BLaER1 (cell line): ENCODE data around the gene KCNK3.
A peak's percentile ranks its signal among the peaks of the same experiment; 100 is the strongest.

Source experiments
- H3K27ac ChIP-seq: shearing (Covaris generic); formaldehyde crosslinking; 2 replicates; pipeline ENCODE4 v1.8.1; 2022
- H3K27me3 ChIP-seq: shearing (Covaris generic); formaldehyde crosslinking; 2 replicates; pipeline ENCODE4 v1.8.1; 2022
- H3K36me3 ChIP-seq: shearing (Covaris generic); formaldehyde crosslinking; 2 replicates; pipeline ENCODE4 v1.8.1; 2022
- H3K4me1 ChIP-seq: shearing (Covaris generic); formaldehyde crosslinking; 2 replicates; pipeline ENCODE4 v1.8.1; 2022
- H3K4me2 ChIP-seq: shearing (Covaris generic); formaldehyde crosslinking; 2 replicates; pipeline ENCODE4 v1.8.1; 2022
- H3K4me3 ChIP-seq: shearing (Covaris generic); formaldehyde crosslinking; 2 replicates; pipeline ENCODE4 v1.8.1; 2022
- H3K9ac ChIP-seq: shearing (Covaris generic); formaldehyde crosslinking; 2 replicates; pipeline ENCODE4 v1.8.1; 2022
- H3K9me3 ChIP-seq: shearing (Covaris generic); formaldehyde crosslinking; 2 replicates; pipeline ENCODE4 v1.8.1; 2022
- H4K20me1 ChIP-seq: shearing (Covaris generic); formaldehyde crosslinking; 2 replicates; pipeline ENCODE4 v1.8.1; 2022
- Cebpa-rat ChIP-seq: shearing (Covaris generic); IDR thresholded peaks from 2 replicates; pipeline ENCODE4 v1.8.1; 2022

The KCNK3 gene

DNA sequence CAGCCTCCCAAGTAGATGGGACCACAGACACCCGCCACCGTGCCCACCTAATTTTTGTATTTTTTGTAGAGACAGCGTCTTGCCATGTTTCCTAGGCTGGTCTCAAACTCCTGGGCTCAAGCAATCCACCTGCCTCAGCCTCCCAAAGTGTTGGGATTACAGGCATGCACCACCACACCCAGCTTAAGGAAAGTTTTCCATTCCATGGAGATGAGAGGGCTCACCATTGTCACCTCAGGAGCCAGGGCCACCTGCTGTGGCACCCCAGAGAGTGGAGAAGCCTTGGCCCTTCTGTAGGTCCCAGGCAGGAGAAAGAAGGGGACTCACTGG, 76.2 kb downstream of the KCNK3 start:
- Histone ChIP-seq H3K9me3 (no peaks in the 10 kb centered on the region), H3K4me1 (peaks cover 73% of the 10 kb centered on the region), H4K20me1 (peaks cover 92% of the 10 kb centered on the region), H3K27ac (0 out of 2 replicates have a peak overlapping the region, but pooled peaks have one; percentile 38), H3K36me3 (peaks cover 27% of the 10 kb centered on the region), H3K9ac (no peak overlapping the region), H3K4me2 (no peak overlapping the region), H3K27me3 (no peaks in the 10 kb centered on the region), H3K4me3 (no peak overlapping the region)
- TF ChIP-seq Cebpa-rat = no peak

DNA sequence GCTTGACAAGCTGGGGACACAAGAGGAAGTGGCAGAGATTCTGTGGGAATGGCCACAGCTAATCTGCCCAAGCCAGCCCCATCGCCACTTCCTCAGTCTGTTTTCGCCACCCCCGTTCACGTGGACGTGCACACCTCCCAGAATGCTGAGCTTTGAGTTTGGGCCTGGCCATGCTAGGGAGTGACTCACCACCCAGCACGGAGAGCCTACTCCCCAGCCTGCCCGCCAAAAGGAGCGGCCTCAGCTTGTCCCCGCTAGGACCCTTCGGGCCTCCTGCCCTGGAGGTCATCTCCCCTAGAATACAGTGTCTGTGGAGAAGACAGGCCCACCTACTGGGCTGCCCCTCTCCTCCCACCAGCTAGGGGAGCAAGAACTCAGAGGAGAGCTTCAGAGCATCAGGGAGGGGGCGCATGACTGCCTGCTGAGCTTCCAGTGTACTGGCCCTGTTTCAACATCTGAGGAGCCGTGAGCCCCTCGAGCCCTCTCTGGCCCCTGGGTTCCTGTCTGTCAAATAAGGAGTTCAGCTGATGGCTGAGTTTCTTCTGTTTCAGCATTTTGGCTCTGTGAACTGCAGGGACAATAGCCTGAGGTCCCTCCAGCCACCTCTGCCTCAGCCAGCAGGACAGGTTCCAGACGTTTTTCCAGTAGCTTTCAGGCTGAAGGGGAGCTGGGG, 76.7 kb downstream of the KCNK3 start:
- Histone ChIP-seq H3K36me3 (peaks cover 32% of the 10 kb centered on the region), H3K4me3 (no peak overlapping the region), H3K4me1 (peaks cover 71% of the 10 kb centered on the region), H3K9ac (no peak overlapping the region; the same call in 1 of the 2 replicates), H3K27me3 (no peaks in the 10 kb centered on the region), H3K9me3 (no peaks in the 10 kb centered on the region), H3K27ac (0 out of 2 replicates have a peak overlapping the region, but pooled peaks have one; percentile 38), H3K4me2 (no peak overlapping the region), H4K20me1 (peaks cover 97% of the 10 kb centered on the region)
- TF ChIP-seq Cebpa-rat = no peak

DNA sequence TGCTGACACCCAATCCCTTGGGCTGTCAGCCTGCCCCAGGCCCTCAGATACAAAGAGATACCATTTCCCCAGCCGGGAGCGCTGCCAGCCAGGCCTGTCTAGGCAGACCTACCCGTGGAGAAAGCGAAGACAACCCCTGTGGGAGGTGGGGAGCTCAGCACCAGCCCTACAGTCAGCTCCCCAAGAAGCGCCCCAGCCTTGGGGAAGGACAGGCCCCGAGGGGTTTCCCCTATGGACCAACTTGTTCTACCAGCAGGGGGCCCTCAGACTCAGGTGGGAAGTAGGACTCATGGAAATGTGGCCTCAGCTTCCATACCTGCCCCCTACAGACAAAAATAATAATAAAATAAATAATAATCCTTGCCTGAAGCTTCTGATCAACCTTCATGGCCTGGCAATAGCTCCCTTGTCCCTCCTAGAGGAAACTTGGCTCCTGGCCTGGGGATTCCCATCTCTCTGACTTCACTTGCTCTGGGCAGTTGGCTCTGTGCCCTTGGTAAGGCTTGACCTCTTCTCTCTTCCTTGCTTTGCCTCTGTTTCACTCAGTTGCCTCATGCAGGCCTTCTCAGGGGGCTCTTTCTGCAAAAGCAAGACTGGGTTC, 78.6 kb downstream of the KCNK3 start:
- peaks cover 56% of the 10 kb centered on the region for H3K4me1 ChIP-seq
- peak overlapping the region; percentile 58; the same call in 1 of the 2 replicates for H3K27ac ChIP-seq
- TF ChIP-seq Cebpa-rat = no peak
- H3K9me3 ChIP-seq = no peaks in the 10 kb centered on the region
- H3K27me3 ChIP-seq = no peaks in the 10 kb centered on the region
- peaks cover 51% of the 10 kb centered on the region for H3K36me3 ChIP-seq
- H4K20me1 ChIP-seq = peaks cover 97% of the 10 kb centered on the region
- H3K9ac ChIP-seq = 0 out of 2 replicates have a peak overlapping the region, but pooled peaks have one; percentile 23
- H3K4me3 ChIP-seq = no peak overlapping the region
- peak overlapping the region; percentile 83 for H3K4me2 ChIP-seq

DNA sequence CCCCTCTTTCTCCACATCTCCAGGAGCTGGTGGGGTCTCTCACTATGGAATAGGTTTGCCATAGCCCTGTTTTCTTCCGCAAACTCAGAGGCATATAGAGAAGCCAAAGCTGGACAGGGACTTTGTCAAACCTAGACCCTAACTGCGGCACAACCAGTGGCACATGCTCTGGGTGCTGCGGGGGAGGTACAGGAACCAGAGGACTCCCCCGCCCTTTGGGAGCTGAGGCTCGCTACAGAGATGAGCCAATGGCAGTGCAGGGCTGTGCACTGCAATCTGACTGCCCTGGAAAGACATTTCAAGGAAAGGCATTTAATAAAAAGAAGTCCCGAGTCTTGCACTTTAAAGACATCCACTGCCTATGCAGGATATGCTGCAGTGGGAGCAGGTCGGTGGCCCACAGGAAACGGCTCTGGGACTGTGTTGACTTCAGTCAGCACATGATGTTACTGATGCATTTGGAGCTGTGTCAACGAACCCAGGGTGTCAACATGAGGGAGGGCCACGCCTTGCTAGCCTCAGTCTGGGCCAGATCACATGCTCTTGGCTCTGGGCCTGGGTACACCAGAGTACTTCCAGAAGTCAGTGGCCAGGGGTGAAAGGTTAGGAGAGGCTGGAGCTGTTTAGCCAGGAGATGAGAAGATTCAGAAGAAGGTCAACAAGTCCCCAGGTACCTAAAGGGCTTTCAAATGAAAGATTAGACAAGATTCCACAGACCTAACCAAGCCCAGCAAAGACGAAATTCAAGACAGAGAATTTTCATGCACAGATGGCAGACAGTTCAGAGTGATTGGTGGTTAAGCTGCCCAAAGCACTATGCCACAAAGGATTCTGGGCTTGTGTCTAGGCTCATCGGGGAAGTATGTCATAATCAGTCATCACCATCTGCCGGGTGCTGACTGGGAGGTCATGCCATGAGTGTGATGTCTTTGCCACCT, 79.8 kb downstream of the KCNK3 start:
- peak overlapping the region; percentile 58 for H3K27ac ChIP-seq
- no peaks in the 10 kb centered on the region for H3K9me3 ChIP-seq
- H3K4me1 ChIP-seq = peaks cover 44% of the 10 kb centered on the region
- H4K20me1 ChIP-seq = peaks cover 89% of the 10 kb centered on the region
- H3K9ac ChIP-seq = peak overlapping the region; percentile 23; the same call in 1 of the 2 replicates
- peak overlapping the region; percentile 14; the same call in 1 of the 2 replicates for H3K4me3 ChIP-seq
- H3K4me2 ChIP-seq = peak overlapping the region; percentile 83
- peaks cover 62% of the 10 kb centered on the region for H3K36me3 ChIP-seq
- no peak for TF ChIP-seq Cebpa-rat
- H3K27me3 ChIP-seq = no peaks in the 10 kb centered on the region

DNA sequence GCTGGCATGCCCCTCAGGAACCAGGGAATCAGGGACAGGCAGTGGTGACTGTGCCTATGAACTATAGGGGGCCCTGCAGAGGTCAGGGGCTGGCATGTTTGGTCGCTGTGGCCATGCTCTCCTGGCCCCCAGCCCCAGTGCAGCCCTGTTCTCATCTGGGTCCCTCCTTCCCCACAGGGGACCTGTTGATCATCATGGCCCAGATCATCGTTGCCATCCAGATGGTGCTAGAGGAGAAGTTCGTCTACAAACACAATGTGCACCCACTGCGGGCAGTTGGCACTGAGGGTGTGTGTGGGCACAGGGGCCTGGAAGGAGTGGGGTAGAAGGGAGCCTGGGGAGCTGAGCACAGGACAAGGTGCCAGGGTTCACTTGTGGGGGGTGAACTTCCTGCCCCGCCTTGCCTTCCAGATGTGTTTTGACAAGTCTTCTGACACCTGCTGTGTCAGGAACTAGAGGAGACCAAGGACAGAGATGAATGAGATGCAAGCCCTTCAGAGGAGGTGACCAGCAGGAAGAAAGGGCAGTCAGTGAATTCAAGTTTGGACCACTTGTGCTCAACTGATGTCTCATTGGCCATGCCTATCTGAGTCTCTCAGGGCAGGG, 83.8 kb downstream of the KCNK3 start:
- Histone ChIP-seq H3K4me3 (no peak overlapping the region), H3K4me2 (no peak overlapping the region), H3K4me1 (peaks cover 21% of the 10 kb centered on the region), H3K9me3 (no peaks in the 10 kb centered on the region), H3K36me3 (peaks cover 77% of the 10 kb centered on the region), H3K9ac (no peak overlapping the region), H3K27ac (no peak overlapping the region), H4K20me1 (peaks cover 50% of the 10 kb centered on the region), H3K27me3 (no peaks in the 10 kb centered on the region)
- TF ChIP-seq Cebpa-rat = no peak

DNA sequence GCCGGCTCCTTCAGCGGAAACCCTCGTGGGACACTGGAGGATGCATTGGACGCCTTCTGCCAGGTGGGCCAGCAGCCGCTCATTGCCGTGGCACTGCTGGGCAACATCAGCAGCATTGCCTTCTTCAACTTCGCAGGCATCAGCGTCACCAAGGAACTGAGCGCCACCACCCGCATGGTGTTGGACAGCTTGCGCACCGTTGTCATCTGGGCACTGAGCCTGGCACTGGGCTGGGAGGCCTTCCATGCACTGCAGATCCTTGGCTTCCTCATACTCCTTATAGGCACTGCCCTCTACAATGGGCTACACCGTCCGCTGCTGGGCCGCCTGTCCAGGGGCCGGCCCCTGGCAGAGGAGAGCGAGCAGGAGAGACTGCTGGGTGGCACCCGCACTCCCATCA, 85.6 kb downstream of the KCNK3 start:
- Histone ChIP-seq H3K9me3 (no peaks in the 10 kb centered on the region), H3K4me2 (no peak overlapping the region), H3K27ac (no peak overlapping the region), H3K27me3 (no peaks in the 10 kb centered on the region), H3K36me3 (peaks cover 83% of the 10 kb centered on the region), H3K9ac (no peak overlapping the region), H3K4me1 (peaks cover 3% of the 10 kb centered on the region; the same call in 1 of the 2 replicates), H4K20me1 (peaks cover 32% of the 10 kb centered on the region), H3K4me3 (no peak overlapping the region)
- no peak for TF ChIP-seq Cebpa-rat

DNA sequence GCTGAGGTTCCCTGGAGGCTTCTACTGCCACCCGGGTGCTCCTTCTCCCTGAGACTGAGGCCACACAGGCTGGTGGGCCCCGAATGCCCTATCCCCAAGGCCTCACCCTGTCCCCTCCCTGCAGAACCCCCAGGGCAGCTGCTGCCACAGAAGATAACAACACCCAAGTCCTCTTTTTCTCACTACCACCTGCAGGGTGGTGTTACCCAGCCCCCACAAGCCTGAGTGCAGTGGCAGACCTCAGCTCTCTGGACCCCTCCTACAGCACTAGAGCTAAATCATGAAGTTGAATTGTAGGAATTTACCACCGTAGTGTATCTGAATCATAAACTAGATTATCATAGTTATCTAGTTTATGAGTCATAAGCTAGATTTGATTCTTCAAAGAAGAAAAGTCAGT, 86.0 kb downstream of the KCNK3 start:
- no peaks in the 10 kb centered on the region for H3K4me1 ChIP-seq
- no peak for TF ChIP-seq Cebpa-rat
- no peak overlapping the region for H3K9ac ChIP-seq
- no peak overlapping the region for H3K4me2 ChIP-seq
- no peak overlapping the region for H3K4me3 ChIP-seq
- peaks cover 28% of the 10 kb centered on the region for H4K20me1 ChIP-seq
- H3K27me3 ChIP-seq = no peaks in the 10 kb centered on the region
- H3K36me3 ChIP-seq = peaks cover 83% of the 10 kb centered on the region
- no peak overlapping the region for H3K27ac ChIP-seq
- no peaks in the 10 kb centered on the region for H3K9me3 ChIP-seq

DNA sequence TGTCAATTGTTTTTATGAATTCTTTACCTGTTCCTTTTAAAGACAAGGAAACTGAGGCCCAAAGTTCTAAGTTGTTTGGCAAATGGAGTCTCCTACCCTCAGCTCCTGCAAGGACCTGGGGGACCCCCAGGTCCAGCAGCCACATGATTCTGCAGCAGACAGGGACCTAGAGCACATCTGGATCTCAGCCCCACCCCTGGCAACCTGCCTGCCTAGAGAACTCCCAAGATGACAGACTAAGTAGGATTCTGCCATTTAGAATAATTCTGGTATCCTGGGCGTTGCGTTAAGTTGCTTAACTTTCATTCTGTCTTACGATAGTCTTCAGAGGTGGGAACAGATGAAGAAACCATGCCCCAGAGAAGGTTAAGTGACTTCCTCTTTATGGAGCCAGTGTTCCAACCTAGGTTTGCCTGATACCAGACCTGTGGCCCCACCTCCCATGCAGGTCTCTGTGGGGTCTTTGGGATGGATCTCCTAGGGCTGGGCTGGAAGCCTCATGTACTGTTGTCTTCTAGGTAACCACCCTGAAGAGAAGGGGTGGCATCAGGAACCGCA, 87.8 kb downstream of the KCNK3 start:
- peaks cover 10% of the 10 kb centered on the region; the same call in 1 of the 2 replicates for H4K20me1 ChIP-seq
- no peaks in the 10 kb centered on the region for H3K9me3 ChIP-seq
- no peak for TF ChIP-seq Cebpa-rat
- no peaks in the 10 kb centered on the region for H3K27me3 ChIP-seq
- peaks cover 5% of the 10 kb centered on the region for H3K4me1 ChIP-seq
- H3K36me3 ChIP-seq = peaks cover 65% of the 10 kb centered on the region
- H3K27ac ChIP-seq = no peak overlapping the region
- no peak overlapping the region for H3K4me3 ChIP-seq
- H3K9ac ChIP-seq = no peak overlapping the region
- no peak overlapping the region for H3K4me2 ChIP-seq
